IPS-20b (cell line): ENCODE data around the gene SNAP47.

ENCODE experiments used
- H3K27ac ChIP-seq: one replicate; pipeline ENCODE4 v1.5.1; 2013; ENCODE audit warnings: low read length
- H3K27me3 ChIP-seq: 2 replicates; pipeline ENCODE4 v1.6.1; 2013; ENCODE audit warnings: mild to moderate bottlenecking, low read length, inconsistent platforms; ENCODE audit not compliant: insufficient read depth
- H3K36me3 ChIP-seq: 2 replicates; pipeline ENCODE4 v1.6.1; 2013; ENCODE audit warnings: low read depth, mild to moderate bottlenecking, inconsistent platforms, low read length, moderate library complexity; ENCODE audit not compliant: insufficient read depth
- H3K4me1 ChIP-seq: 2 replicates; pipeline ENCODE4 v1.6.1; 2013; ENCODE audit warnings: mild to moderate bottlenecking, control low read depth, inconsistent platforms, low read length, moderate library complexity; ENCODE audit not compliant: insufficient read depth
- H3K4me3 ChIP-seq: 2 replicates; pipeline ENCODE4 v1.5.1; 2013; ENCODE audit warnings: mild to moderate bottlenecking, low read length, inconsistent platforms
- H3K9ac ChIP-seq: 2 replicates; pipeline ENCODE4 v1.6.1; 2013; ENCODE audit warnings: low read depth, mild to moderate bottlenecking, inconsistent platforms, low read length, moderate library complexity
- H3K9me3 ChIP-seq: 2 replicates; pipeline ENCODE4 v1.6.1; 2013; ENCODE audit warnings: mild to moderate bottlenecking, low read depth, low read length, inconsistent platforms; ENCODE audit not compliant: insufficient read depth

SNAP47 gene

DNA sequence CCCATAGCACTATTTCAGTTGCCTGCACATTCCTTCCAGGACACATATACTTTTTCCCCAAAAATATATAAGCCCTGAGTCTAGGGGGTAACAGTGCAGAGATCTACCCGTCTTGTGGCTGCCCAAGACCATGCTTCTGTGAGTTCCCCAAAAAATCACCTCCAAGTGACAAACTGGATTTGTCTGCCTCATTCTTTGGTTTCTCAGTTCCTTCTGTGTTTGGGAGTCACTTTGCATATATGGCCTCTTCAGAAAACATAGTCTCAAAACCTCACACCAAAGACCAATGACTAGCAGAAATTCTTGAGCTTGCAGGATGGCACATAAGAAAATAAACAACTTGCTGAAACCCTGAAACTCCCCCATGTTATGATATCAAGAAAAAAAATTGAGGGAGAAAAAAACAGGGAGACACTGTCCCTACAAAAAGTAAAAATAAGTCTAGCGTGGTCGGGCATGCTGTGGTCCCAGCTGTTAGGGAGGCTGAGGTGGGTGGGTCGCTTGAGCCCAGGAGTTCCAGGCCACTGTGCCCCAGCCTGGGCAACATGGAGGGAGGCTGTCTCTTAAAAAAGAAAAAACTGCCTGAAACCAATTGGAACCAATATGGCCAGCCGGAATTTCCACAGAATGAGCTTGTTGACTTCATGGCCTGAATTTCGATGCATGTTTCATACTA is 8.2 kb upstream of the SNAP47 start:
- peaks cover 10% of the 10 kb centered on the region for H3K36me3 ChIP-seq
- H3K4me1 ChIP-seq, result peaks cover 10% of the 10 kb centered on the region
- no peak overlapping the region for H3K4me3 ChIP-seq
- H3K27ac ChIP-seq, result no peak overlapping the region
- no peak overlapping the region for H3K9ac ChIP-seq
- no peaks in the 10 kb centered on the region for H3K27me3 ChIP-seq
- peaks cover 21% of the 10 kb centered on the region; the same call in 1 of the 2 replicates for H3K9me3 ChIP-seq

DNA sequence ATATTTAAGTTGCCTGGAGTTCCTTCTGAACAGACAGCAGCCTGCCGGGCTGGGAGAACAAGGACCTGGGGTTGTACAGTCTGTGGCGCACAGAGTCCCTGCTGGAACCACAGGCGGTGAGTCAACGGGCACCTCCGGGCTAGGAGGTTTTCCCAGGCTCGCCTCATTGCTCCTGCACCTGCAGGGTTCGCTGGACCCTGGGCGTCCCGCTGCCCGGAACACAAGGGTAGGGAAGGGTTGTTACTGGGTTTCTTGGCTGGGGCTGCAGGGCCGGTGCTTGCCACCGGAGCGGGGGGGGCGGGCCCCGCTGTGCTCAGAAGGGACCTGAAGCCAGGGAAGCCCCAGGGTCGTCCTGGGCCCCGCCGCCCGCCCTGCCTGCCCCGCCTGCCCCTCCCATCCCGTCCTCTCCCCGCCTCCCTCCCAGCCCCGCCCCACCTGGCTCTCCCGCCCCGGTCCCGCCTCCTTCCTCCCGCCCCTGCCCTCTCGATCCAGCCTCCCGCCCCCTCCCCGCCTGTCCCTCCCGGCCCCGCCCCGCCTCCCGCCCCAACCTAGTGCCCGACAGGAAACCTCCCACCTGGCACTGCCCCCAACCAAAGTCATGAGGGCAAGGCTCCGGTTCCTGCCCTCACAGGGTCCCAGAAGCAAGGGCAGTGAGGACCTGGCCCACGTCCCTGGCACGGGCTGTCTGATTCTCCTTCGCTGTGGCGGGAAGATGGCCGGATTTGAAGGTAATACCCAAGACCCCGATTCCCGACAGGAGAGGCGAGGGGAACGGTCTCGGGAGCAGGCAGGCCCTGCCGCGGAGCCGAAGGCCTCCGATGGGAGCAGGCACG is 7.0 kb upstream of the SNAP47 start:
- Histone ChIP-seq H3K4me3 (peak overlapping the region; percentile 74), H3K36me3 (peaks cover 22% of the 10 kb centered on the region), H3K27ac (no peak overlapping the region), H3K9me3 (peaks cover 9% of the 10 kb centered on the region; the same call in 1 of the 2 replicates), H3K9ac (peak overlapping the region; percentile 69; the same call in 1 of the 2 replicates), H3K27me3 (no peaks in the 10 kb centered on the region), H3K4me1 (peaks cover 10% of the 10 kb centered on the region)

DNA sequence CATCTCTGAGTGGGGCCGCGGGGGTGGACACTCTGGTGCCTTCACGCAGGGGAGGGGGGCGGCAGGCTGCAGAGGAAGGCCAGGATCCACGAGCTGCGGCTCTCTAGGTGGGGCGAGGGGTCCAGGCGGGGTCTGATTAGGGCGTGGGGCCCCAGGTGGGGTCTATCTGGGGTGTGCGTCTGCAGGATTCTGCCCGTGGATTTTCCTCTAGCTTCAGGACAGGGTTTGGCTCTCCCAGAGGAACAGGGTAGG is 6.4 kb upstream of the SNAP47 start:
- H3K36me3 ChIP-seq, result peaks cover 24% of the 10 kb centered on the region
- no peak overlapping the region for H3K27ac ChIP-seq
- peak overlapping the region; percentile 74 for H3K4me3 ChIP-seq
- H3K9me3 ChIP-seq, result peaks cover 4% of the 10 kb centered on the region; the same call in 1 of the 2 replicates
- peaks cover 10% of the 10 kb centered on the region for H3K4me1 ChIP-seq
- H3K9ac ChIP-seq, result peak overlapping the region; percentile 69; the same call in 1 of the 2 replicates
- H3K27me3 ChIP-seq, result no peaks in the 10 kb centered on the region

DNA sequence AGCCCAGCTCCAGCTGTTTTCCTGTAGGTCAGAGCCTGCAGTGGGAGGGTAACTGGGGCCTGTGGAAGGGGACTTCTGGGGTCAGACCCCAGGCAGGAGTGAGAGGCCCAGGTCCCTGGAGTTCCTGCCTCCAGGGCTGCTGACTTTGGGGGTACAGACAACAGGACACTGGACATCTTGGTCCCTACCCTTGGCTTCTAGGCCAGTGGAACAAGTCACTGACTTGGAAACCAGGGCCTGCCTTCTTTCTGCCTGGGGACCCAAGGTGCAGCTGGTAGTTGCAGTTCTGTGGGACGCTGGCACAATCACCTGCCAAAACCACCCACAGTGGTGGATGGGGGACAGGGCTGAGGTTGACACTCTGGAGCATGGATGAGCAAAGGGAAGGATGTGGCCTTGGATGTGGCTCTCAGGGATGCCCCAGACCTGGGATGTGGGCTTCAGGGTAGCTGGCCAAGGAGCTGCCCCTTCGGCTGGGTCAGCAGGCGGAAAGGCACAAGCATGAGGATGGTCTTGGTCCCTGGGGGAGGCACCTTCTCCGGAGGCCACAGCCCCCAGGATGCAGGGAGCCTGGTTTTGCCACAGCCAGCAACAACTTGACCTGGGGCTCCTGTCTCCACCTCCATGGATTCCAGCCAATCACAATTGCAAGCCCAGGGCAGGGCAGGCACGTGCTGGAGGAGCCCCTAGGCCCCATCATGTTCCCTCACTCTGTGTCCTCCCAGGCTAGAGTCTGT is 5.9 kb upstream of the SNAP47 start:
- H3K9ac ChIP-seq, result peak overlapping the region; percentile 69; the same call in 1 of the 2 replicates
- H3K4me3 ChIP-seq, result peak overlapping the region; percentile 74
- H3K4me1 ChIP-seq, result peaks cover 12% of the 10 kb centered on the region
- no peaks in the 10 kb centered on the region for H3K9me3 ChIP-seq
- no peak overlapping the region for H3K27ac ChIP-seq
- H3K27me3 ChIP-seq, result no peaks in the 10 kb centered on the region
- peaks cover 24% of the 10 kb centered on the region for H3K36me3 ChIP-seq

DNA sequence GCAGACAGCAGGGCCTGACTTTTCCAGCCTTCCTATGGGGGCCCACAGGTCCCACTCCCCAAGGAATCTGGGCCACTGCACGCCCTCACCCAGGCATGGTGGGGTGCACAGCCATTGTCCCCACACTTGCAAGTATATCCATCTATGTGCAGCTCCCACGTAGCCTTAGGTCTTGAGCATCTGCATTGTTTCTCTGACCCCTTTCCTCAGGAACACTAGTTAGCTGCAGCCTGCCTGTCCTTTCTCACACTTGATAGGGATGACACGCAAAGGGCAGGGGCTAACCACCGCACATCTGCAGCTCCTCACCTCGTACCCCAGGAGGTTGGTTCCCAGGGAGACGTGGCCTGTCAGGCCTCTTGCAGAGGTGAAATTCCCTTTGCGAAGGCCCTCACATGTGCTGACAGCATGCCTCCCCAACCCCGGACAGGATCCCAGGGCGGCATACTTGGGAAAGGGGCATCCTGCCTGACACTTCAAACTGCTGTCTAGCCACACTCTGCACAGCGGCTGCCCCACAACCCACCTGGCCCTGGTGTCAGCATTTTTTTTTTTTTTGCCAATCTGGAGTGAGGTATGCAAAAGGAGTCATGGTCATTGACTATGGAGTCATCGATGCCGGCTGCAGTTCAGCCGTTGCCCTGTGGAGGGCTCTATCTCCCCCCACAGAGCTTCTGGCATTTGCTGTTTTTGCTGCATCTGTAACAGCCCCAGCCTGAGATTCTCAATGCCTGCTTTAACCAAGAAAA is 5.2 kb upstream of the SNAP47 start:
- Histone ChIP-seq H3K9ac (no peak overlapping the region), H3K27ac (no peak overlapping the region), H3K4me1 (peaks cover 13% of the 10 kb centered on the region), H3K36me3 (peaks cover 24% of the 10 kb centered on the region), H3K4me3 (no peak overlapping the region), H3K27me3 (no peaks in the 10 kb centered on the region), H3K9me3 (no peaks in the 10 kb centered on the region)

DNA sequence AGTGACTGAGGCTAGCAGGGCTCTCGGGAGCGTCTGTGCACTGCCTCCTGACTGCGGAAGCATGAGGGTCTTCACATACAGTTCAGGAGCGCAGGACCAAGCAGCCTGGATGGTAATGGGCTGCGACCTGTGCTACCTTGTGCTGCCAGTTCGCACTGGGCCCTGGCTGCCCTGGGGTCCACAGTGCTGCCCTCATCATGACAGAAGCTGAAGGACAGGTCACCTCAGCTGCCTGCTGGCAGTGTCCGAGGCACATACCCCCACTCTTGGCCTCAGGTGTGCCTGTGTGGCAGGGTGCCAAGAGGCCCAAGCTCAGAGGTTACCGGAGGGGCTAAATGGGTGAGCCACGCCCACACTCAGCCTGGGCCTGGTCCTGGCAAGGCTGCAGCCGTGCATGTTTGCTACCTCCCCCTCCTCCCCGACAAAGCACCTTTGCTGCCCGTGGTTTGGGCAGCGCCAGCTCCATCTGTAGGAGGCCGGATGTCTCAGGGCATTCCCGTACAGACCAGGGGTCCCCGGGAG is 4.5 kb upstream of the SNAP47 start:
- Histone ChIP-seq H3K27me3 (no peaks in the 10 kb centered on the region), H3K4me1 (peaks cover 13% of the 10 kb centered on the region), H3K9ac (no peak overlapping the region), H3K4me3 (no peak overlapping the region), H3K9me3 (no peaks in the 10 kb centered on the region), H3K36me3 (peaks cover 24% of the 10 kb centered on the region), H3K27ac (no peak overlapping the region)

DNA sequence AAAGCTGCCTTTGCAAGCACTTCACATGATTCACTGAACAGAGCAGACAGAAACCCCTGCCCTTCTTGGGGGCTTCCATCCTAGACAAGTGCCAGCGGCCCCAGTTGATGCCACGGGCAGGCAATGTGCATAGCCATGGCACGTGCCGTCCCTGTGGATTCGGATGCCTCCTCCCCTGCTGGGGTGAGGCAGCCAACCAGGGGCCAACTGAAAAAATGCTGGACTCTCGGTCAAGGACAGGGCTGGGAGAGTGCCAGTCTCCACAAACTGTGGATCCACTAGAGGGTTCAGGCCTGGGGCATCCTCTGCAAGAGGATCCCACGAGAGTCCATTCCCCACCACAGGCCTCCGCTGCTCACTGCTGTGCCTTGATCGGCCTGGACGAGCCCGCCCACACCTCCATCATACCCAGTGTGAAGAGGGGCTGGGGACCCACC is 4.0 kb upstream of the SNAP47 start:
- no peak overlapping the region for H3K27ac ChIP-seq
- H3K9ac ChIP-seq, result no peak overlapping the region
- H3K4me1 ChIP-seq, result peaks cover 13% of the 10 kb centered on the region
- H3K9me3 ChIP-seq, result no peaks in the 10 kb centered on the region
- no peaks in the 10 kb centered on the region for H3K27me3 ChIP-seq
- H3K4me3 ChIP-seq, result no peak overlapping the region
- peaks cover 24% of the 10 kb centered on the region for H3K36me3 ChIP-seq

DNA sequence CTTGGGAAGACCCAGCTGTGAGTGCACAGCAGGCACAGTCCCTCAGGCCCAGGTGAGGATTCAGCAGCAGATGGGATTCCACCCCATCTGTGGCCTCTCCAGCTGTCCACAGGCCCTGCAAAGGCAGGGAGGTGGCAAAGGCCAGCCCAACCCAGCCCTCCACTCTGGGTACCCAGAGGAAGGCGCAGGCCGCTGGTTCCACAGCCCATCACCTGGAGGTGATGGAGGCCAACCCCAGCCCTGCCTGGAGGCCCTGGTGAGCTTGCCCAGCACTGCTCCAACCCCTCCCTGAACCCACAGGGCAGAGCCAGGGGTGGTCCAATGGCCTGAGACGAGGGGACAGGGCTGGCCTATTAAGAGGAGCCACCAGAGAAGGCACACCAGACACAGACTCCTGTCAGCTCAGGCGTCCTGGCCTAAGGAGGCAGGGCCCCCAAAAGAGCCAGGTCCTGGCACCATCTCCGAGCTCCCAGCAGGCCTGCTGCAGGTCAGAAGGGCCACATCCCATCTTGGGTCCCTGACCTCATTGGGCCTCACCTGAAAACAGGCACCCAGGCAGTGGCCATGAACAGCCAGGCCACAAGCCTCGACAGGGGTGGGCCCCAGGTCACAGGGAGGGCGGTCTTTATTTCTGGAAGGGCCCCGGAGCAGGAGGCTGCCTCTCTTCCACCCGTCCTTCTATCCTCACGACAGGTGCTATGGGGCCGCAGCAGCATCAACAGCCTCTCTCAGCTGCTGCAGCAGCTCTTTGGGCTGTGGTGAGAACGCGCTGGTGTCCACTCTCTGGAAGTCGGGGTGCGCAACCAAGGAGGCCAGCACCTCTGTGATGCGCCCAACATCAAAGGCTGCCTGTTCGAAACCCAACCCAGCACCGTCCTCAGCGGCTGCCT is 3.3 kb upstream of the SNAP47 start:
- Histone ChIP-seq H3K27me3 (no peaks in the 10 kb centered on the region), H3K4me3 (no peak overlapping the region), H3K9ac (no peak overlapping the region), H3K9me3 (no peaks in the 10 kb centered on the region), H3K27ac (no peak overlapping the region), H3K4me1 (peaks cover 13% of the 10 kb centered on the region), H3K36me3 (peaks cover 24% of the 10 kb centered on the region)

DNA sequence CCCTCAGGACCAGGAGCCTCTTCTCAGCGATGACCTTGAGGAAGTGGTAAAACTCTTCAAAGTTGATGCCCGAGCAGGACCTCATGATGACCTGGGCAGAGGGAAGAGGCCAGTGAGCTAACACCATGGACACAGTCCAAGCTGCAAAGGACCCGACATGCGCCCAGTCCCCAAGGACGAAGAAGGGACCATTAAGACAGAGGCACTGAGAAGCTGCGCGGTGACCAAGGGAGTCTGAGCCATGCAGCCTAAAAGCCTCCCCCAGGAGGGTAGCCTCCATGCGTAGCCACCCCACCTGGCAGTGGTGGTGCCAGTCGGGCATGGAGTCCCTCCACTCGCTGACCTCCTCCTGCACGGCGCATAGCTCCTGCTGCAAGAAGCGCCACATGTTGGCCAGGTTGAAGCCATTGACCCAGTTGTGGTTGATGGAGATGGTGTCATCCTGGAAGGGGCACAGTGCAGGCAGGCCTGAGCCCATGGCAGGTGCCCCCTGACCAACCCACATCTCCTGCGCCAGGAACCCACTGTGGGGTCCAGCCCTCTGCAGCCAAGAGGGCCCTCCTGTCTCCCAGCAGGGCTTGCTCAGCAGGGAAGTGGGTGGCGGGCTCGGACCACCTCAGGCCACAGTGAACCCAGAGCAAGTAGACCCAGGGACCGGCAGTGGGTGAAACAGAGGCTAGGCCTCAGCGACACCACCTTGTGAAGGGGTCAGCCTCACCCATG is 2.5 kb upstream of the SNAP47 start:
- Histone ChIP-seq H3K4me3 (no peak overlapping the region), H3K27ac (no peak overlapping the region), H3K4me1 (peaks cover 13% of the 10 kb centered on the region), H3K27me3 (no peaks in the 10 kb centered on the region), H3K9me3 (no peaks in the 10 kb centered on the region), H3K36me3 (peaks cover 24% of the 10 kb centered on the region), H3K9ac (no peak overlapping the region)

DNA sequence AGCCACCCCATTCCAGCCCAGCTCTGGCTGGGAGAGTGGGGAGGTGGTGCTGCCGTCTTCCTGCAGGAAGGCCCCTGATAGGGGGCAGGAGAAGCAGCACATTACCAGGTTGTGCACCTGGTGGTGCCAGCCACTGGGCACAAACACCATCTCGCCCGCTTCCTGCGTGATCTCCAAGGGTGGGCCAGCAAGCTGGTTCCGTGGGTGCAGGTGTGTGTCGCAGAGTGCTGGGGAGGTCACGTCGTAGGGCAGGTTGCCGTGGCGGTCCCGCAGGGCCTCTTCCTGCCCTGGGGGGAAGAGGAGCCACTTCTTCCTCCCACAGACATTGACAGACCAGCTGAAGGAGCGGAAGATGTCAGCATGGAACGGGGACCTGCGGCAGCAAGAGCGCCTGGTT is 1.9 kb upstream of the SNAP47 start:
- peaks cover 24% of the 10 kb centered on the region for H3K36me3 ChIP-seq
- peaks cover 13% of the 10 kb centered on the region for H3K4me1 ChIP-seq
- H3K27ac ChIP-seq, result no peak overlapping the region
- no peaks in the 10 kb centered on the region for H3K27me3 ChIP-seq
- no peak overlapping the region for H3K4me3 ChIP-seq
- H3K9ac ChIP-seq, result no peak overlapping the region
- H3K9me3 ChIP-seq, result no peaks in the 10 kb centered on the region
